ENCODE measurements around the gene LRRC10.

The LRRC10 gene

GRCh38 chr12:69601962-69602685, 8.6 kb downstream of the LRRC10 start:
- H3K4me1 Mint-ChIP-seq (ENCODE audit: low read depth): no peaks in the 10 kb centered on the region

DNA sequence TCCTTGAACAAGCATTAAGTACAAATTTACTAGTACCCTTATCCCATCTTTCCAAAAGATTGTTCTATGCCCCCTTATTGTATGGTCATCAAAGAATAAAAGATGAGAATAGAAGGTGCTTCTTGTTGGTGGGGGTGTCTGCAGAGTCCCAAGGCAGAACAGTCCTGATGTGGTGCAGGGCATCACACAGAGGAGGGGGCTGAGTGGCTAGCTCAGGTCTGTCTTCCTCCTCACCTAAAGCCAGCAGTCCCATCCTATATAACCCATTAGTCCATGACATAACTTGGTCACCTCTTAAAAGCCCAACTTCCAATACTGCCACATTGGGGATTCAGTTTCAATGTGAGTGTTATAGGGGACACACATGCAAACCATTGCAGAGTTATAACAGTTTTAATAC, 9.9 kb downstream of the LRRC10 start:
- H3K36me3 Mint-ChIP-seq (ENCODE audit: low read depth): peaks cover 72% of the 10 kb centered on the region
- peak overlapping the region; percentile 24 for H3K27ac Mint-ChIP-seq
- no peaks in the 10 kb centered on the region for H3K9me3 Mint-ChIP-seq
- no peaks in the 10 kb centered on the region for H3K4me1 Mint-ChIP-seq (ENCODE audit: low read depth)
- H3K4me3 Mint-ChIP-seq: no peak overlapping the region
- no peaks in the 10 kb centered on the region for H3K27me3 Mint-ChIP-seq

More at GRCh38 chr12:69601962-69602685, 8.6 kb downstream of the LRRC10 start:
- Mint-ChIP-seq H3K36me3 (ENCODE audit: low read depth) (peaks cover 60% of the 10 kb centered on the region), H3K27me3 (no peaks in the 10 kb centered on the region), H3K27ac (no peak overlapping the region), H3K9me3 (no peaks in the 10 kb centered on the region), H3K4me3 (no peak overlapping the region)

DNA sequence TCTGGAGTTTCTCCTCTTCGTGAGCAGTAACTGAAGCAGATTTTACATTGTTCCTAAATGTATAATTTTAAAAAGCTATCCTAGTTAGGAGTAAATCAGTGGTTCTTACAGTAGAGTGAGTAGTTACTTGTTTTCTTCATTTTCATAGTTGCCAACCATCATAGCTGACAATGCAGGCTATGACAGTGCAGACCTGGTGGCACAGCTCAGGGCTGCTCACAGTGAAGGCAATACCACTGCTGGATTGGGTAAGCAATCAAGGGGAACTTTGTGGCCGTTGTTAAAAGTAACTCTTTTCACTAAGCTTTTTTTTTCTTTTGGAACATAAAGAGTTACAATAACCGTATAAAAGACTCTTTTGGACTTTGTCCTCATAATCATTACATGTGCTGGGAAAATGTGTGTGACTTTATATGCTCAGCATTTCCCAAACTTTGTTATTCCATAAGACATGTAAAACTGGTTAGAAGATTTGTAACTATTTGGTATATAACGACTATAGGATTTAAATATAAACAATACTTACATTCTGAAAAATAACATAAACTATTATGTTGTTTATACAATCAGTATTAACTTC, 12.4 kb downstream of the LRRC10 start:
- peaks cover 12% of the 10 kb centered on the region for H3K4me1 Mint-ChIP-seq (ENCODE audit: low read depth)
- H3K4me3 Mint-ChIP-seq: no peak overlapping the region
- H3K27ac Mint-ChIP-seq: no peak overlapping the region
- no peaks in the 10 kb centered on the region for H3K27me3 Mint-ChIP-seq
- H3K36me3 Mint-ChIP-seq (ENCODE audit: low read depth): peaks cover 91% of the 10 kb centered on the region
- H3K9me3 Mint-ChIP-seq: no peaks in the 10 kb centered on the region

DNA sequence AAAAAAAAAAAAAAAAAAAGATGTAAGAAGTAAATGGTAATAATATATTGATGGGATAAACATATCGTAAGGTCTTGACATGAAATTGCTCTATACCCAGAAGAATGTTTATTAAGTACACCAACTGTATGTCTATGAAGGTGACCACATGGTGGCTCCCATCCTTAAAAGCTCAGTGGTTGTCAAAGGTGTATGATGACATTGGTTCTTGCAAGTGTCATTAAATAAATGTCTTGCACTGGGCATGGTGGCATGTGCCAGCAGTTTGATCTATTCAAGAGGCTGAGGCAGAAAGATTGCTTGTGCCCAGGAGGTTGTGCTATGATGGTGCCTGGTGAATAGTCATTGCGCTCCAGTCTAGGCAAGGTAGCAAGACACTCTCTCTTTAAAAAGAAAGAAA, 15.0 kb downstream of the LRRC10 start:
- Mint-ChIP-seq H3K27me3 (no peaks in the 10 kb centered on the region), H3K36me3 (ENCODE audit: low read depth) (peaks cover 87% of the 10 kb centered on the region), H3K4me1 (ENCODE audit: low read depth) (peaks cover 17% of the 10 kb centered on the region), H3K27ac (no peak overlapping the region), H3K4me3 (no peak overlapping the region), H3K9me3 (no peaks in the 10 kb centered on the region)

DNA sequence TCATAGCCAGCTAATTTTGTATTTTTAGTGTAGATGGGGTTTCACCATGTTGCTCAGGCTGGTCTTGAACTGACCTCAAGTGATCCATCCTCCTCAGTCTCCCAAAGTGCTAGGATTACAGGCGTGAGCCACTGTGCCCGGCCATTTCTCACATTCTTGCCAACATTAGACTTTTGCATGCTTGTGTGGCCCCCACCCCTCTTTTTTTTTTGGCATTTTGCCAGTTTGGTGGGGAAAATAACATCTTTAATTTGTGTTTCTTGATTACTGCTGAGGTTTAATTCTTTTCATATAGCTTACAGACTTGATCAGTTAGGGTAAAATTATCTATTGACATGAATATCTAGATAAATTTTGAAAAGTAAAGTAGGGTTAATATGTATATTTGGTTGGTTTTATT, 21.6 kb downstream of the LRRC10 start:
- H3K4me1 Mint-ChIP-seq (ENCODE audit: low read depth): peaks cover 46% of the 10 kb centered on the region
- H3K4me3 Mint-ChIP-seq: peak overlapping the region; percentile 7
- H3K36me3 Mint-ChIP-seq (ENCODE audit: low read depth): peaks cover 77% of the 10 kb centered on the region
- H3K27me3 Mint-ChIP-seq: no peaks in the 10 kb centered on the region
- no peaks in the 10 kb centered on the region for H3K9me3 Mint-ChIP-seq
- no peak overlapping the region for H3K27ac Mint-ChIP-seq

GRCh38 chr12:69588527-69588926, 22.2 kb downstream of the LRRC10 start:
- no peaks in the 10 kb centered on the region for H3K9me3 Mint-ChIP-seq
- no peak overlapping the region for H3K4me3 Mint-ChIP-seq
- H3K4me1 Mint-ChIP-seq (ENCODE audit: low read depth): peaks cover 41% of the 10 kb centered on the region
- H3K27me3 Mint-ChIP-seq: no peaks in the 10 kb centered on the region
- peaks cover 71% of the 10 kb centered on the region for H3K36me3 Mint-ChIP-seq (ENCODE audit: low read depth)
- no peak overlapping the region for H3K27ac Mint-ChIP-seq

GRCh38 chr12:69585189-69586062, 25.3 kb downstream of the LRRC10 start, which contains the start of gene CCT2:
Gene CCT2 (plus strand): TSS chr12:69585459. CDS start chr12:69585522, 63 bp downstream.
- Mint-ChIP-seq H3K27me3 (no peaks in the 10 kb centered on the region), H3K36me3 (ENCODE audit: low read depth) (peaks cover 45% of the 10 kb centered on the region), H3K27ac (peak within 1 kb of the TSS; percentile 97), H3K4me1 (ENCODE audit: low read depth) (peaks cover 35% of the 10 kb centered on the region), H3K4me3 (peak within 1 kb of the TSS; percentile 90), H3K9me3 (no peaks in the 10 kb centered on the region)

GRCh38 chr12:69583203-69583602, 27.5 kb downstream of the LRRC10 start:
- Mint-ChIP-seq H3K27me3 (no peaks in the 10 kb centered on the region), H3K4me3 (no peak overlapping the region)

DNA sequence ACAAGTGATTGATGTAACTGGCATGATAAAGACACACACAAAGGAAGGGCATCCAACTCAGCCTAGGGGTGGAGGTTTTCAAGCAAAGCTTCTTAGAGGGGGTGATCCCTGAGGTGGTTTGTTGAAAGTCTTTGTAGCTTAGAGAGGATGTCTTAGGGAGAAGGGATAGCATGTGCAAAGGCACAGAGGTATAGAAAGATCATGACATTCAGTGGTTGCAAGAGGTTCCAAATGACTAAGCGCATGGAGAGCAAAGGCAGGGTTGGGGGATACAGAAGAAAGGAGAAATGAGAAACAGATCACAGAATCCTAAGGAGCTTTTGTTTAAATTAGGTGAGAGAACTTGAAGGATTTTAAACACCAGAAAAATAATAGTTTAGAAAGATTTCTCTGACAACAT, 30.6 kb downstream of the LRRC10 start:
- peaks cover 11% of the 10 kb centered on the region for H3K36me3 Mint-ChIP-seq (ENCODE audit: low read depth)
- H3K4me3 Mint-ChIP-seq: no peak overlapping the region
- H3K4me1 Mint-ChIP-seq (ENCODE audit: low read depth): peaks cover 10% of the 10 kb centered on the region
- no peaks in the 10 kb centered on the region for H3K27me3 Mint-ChIP-seq
- H3K9me3 Mint-ChIP-seq: no peaks in the 10 kb centered on the region
- H3K27ac Mint-ChIP-seq: no peak overlapping the region

More at GRCh38 chr12:69583203-69583602, 27.5 kb downstream of the LRRC10 start:
- H3K36me3 Mint-ChIP-seq (ENCODE audit: low read depth): peaks cover 23% of the 10 kb centered on the region
- peaks cover 24% of the 10 kb centered on the region for H3K4me1 Mint-ChIP-seq (ENCODE audit: low read depth)
- H3K27ac Mint-ChIP-seq: no peak overlapping the region
- no peaks in the 10 kb centered on the region for H3K9me3 Mint-ChIP-seq

GRCh38 chr12:69579029-69579428, 31.7 kb downstream of the LRRC10 start:
- Mint-ChIP-seq H3K4me1 (ENCODE audit: low read depth) (peaks cover 10% of the 10 kb centered on the region), H3K27me3 (no peaks in the 10 kb centered on the region), H3K4me3 (no peak overlapping the region), H3K27ac (no peak overlapping the region), H3K9me3 (no peaks in the 10 kb centered on the region), H3K36me3 (ENCODE audit: low read depth) (peaks cover 21% of the 10 kb centered on the region)

DNA sequence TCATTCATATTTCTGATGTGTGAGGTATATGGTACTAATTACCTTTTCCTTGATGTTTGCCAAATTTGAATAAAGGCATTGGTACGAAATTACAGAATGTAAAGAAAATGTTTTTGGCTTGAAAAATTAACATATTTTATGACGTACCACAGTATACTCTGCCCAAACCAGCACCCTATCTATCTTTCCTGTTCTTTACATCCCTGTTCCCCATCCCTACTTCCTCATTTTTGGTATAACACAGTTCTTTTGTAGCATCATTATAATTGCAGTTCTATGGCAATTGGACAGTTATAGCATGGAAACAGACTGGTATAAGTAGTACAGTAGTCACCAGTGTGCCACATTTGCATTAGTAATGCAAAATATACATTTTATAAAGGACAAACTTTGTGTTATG, 32.4 kb downstream of the LRRC10 start:
- Mint-ChIP-seq H3K36me3 (ENCODE audit: low read depth) (peaks cover 29% of the 10 kb centered on the region), H3K27ac (no peak overlapping the region), H3K9me3 (no peaks in the 10 kb centered on the region), H3K4me3 (no peak overlapping the region), H3K27me3 (no peaks in the 10 kb centered on the region), H3K4me1 (ENCODE audit: low read depth) (peaks cover 10% of the 10 kb centered on the region)

GRCh38 chr12:69575346-69575745, 35.4 kb downstream of the LRRC10 start:
- H3K4me1 Mint-ChIP-seq (ENCODE audit: low read depth): peaks cover 10% of the 10 kb centered on the region
- no peak overlapping the region for H3K4me3 Mint-ChIP-seq
- H3K27ac Mint-ChIP-seq: no peak overlapping the region
- H3K36me3 Mint-ChIP-seq (ENCODE audit: low read depth): peaks cover 45% of the 10 kb centered on the region
- H3K9me3 Mint-ChIP-seq: no peaks in the 10 kb centered on the region
- H3K27me3 Mint-ChIP-seq: no peaks in the 10 kb centered on the region

GRCh38 chr12:69570545-69571399, 39.9 kb downstream of the LRRC10 start:
- H3K27me3 Mint-ChIP-seq: no peaks in the 10 kb centered on the region
- no peaks in the 10 kb centered on the region for H3K9me3 Mint-ChIP-seq
- no peak overlapping the region for H3K27ac Mint-ChIP-seq
- no peak overlapping the region for H3K4me3 Mint-ChIP-seq
- H3K4me1 Mint-ChIP-seq (ENCODE audit: low read depth): no peaks in the 10 kb centered on the region
- H3K36me3 Mint-ChIP-seq (ENCODE audit: low read depth): peaks cover 60% of the 10 kb centered on the region

- H3K4me1 Mint-ChIP-seq (ENCODE audit: low read depth): no peaks in the 10 kb centered on the region
- H3K4me3 Mint-ChIP-seq: no peak overlapping the region
Observed at GRCh38 chr12:69570000-69570516, 40.6 kb downstream of the LRRC10 start.

More at GRCh38 chr12:69570000-69570516, 40.6 kb downstream of the LRRC10 start:
- Mint-ChIP-seq H3K36me3 (ENCODE audit: low read depth) (peaks cover 53% of the 10 kb centered on the region), H3K27me3 (no peaks in the 10 kb centered on the region), H3K27ac (no peak overlapping the region), H3K9me3 (no peaks in the 10 kb centered on the region)

All from stimulated activated naive CD8-positive, alpha-beta T cell treated with anti-CD3 and anti-CD28 coated beads, Interleukin-15, Interleukin-2, amounts not matched to agents 100 ng/mL and 50 ng/mL, for 24 hours (primary cell).